ENCODE results near the gene AGBL3. TPM values are rescaled to one million over a fixed set of nuclear protein-coding genes. Genes with fewer than 3 reads are reported as not detected.

AGBL3 gene
- total and polyA plus RNA-seq, 9 of the 15 experiments (the other 6 are each of a cell fraction or from before 2014, with no cell fraction given) = 0.54 to 2.9 (median 1.7) TPM

- peak; percentile 93 for TF ChIP-seq POLR2A (conservative IDR thresholded peaks at IDR 0.05)
- TF ChIP-seq HMBOX1 (IDR thresholded peaks at IDR 0.05) = peak; percentile 36; the same call in 1 of the 2 replicates
- no peak for TF ChIP-seq PHTF2 (CRISPR knock-in tag; IDR thresholded peaks at IDR 0.05)
- TF ChIP-seq BMI1 (IDR thresholded peaks at IDR 0.05; ENCODE audit: low read length) = no peak; the same call in 1 of the 2 replicates
- peak; percentile 78 for TF ChIP-seq POLR2B (IDR thresholded peaks at IDR 0.05; ENCODE audit: low read depth, partially characterized antibody)
- no peak for TF ChIP-seq ZNF586 (CRISPR knock-in tag; conservative IDR thresholded peaks at IDR 0.05)
- peak; percentile 38; the same call in 1 of the 2 replicates for TF ChIP-seq ZBTB17 (CRISPR knock-in tag; IDR thresholded peaks at IDR 0.05)
- TF ChIP-seq TRIM28 (IDR thresholded peaks at IDR 0.05) = peak; percentile 84; the same call in 1 of the 2 replicates
- TF ChIP-seq ZNF75A (CRISPR knock-in tag; IDR thresholded peaks at IDR 0.05) = no peak
- TF ChIP-seq MXI1 (IDR thresholded peaks at IDR 0.05; ENCODE audit: low read depth, low read length) = peak; percentile 22; the same call in 1 of the 2 replicates
- TF ChIP-seq ZBTB49 (CRISPR knock-in tag; IDR thresholded peaks at IDR 0.05; ENCODE audit: borderline replicate concordance) = peak; percentile 96
- no peak for TF ChIP-seq PPARD (CRISPR knock-in tag; IDR thresholded peaks at IDR 0.05)
- peak; percentile 62 for TF ChIP-seq SOX6 (IDR thresholded peaks at IDR 0.05)
- TF ChIP-seq TFAP4 (CRISPR knock-in tag; IDR thresholded peaks at IDR 0.05; ENCODE audit: borderline replicate concordance) = peak; percentile 91
- TF ChIP-seq REST (IDR thresholded peaks at IDR 0.05; ENCODE audit: borderline replicate concordance) = peak; percentile 41
- peak; percentile 51; the same call in 1 of the 2 replicates for TF ChIP-seq REST (CRISPR knock-in tag; IDR thresholded peaks at IDR 0.05; ENCODE audit: low read depth)
Measured at GRCh38 chr7:134986363-134987251, at the start of gene AGBL3 (continued).
